Measurements from ENCODE around the gene NRCAM.

Gene NRCAM

DNA sequence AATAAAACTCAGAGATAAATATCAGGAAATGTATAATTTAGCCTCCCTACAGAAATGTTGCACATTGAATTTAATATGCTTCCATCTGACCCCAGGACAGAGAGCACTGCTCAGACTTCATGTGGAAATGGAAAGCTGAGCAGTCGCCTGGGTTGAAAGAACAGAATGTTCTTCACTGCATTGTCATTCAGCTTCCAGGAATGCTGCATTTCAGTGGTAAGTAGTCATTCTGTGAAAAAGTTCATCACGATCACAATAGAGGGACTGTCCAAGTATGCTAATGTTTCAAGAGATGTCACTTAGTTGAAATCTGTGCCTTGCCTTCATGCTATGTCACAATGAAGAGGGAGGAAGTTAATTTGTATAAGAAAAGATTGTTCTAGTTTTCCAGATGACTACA lies 147.3 kb downstream of the NRCAM start:
- no peak for DNase-seq (ENCODE audit: low read depth)

DNA sequence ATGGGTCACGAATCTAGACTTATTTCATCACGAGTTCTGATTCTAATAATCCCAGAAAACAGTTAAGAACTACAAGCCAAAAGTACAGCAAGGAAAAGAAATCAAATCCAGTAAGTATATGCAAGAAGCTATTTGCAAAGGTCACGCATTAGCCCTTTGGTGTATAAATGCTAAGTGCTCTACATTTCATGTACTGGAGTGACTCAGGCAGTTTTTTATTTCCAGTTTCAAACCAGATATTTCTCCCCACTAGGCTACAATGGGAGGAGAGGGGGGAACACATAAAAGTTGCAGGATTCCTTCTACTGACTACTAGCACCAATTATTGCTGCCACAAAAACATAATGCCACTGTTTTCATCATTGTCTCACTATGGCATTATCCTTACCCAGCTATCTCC lies 148.0 kb downstream of the NRCAM start:
- DNase-seq (ENCODE audit: low read depth): no peak

DNA sequence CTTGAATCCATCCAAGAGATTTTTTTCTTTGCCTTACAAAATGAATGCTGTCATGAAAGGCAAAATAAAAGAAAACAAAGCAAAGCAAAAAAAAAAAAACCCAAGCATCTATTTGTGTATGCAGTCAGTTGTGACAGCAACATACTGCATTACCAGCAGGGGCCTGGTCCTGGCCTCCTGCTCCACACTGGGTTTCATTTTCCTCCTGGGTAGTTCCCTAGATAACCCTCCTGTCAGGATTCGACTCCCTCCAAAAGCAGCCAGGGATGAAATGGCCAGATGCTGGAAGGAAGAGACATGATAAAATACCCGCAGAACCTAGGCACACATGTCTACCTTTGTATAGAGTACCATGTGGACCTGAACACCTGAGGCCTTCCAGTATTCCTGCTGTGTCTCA lies 148.6 kb downstream of the NRCAM start:
- DNase-seq (ENCODE audit: low read depth): no peak

DNA sequence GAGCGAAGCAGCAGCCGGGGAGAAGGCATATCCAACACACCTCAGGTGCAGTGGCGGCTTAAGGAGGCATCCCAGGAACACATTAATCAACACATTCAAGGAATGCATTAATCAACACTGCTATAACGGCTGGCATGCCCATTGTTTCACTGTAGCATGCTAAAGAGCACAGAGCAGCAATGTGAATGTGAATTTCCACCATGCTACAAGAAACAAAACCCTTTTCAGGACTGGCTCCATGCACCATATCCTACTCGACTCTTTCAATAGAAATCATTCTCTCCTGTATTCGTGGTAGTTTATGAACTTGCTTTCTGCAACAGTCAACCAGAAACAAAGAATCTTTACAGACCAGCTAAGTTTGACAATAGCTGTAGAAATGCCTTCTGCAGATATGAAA lies 149.0 kb downstream of the NRCAM start:
- no peak for DNase-seq (ENCODE audit: low read depth)

DNA sequence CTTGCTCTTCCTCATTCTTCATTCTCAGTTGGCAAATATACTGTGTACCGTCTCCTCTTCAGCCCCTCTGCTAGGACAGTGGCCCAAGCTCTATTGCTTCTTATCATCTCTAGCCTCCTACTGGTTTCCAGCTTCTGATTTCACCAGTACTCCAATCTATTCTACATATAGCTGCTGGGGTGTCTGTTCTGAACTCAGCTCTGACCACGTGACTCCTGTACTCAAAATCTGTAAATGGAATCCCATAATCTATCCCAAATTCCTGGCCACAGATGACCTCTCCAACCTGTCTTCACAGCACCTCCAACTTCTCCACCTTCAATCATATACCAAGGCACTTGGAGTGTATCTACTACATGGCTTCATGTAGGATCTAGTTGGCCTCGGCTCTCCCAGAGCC lies 152.9 kb downstream of the NRCAM start:
- no peak for DNase-seq (ENCODE audit: low read depth)

DNA sequence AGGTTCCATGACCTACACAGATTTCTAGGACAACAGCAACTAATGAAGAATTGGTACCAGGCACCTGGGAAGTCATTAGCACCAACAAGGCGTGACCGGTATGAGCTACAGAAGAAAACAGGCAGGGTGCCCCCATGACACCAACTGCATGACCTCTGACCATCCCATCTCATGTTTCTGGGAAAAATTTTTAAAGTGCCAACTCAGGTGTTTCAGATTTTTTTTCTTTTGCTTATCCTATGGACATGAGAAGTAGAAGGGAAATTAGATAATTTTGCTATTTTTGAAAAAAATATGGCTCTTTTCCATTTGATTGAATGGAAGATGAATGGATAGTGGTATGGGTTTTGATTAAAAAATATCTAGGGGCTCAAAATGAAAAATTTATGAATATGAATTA lies 154.8 kb downstream of the NRCAM start:
- DNase-seq (ENCODE audit: low read depth): no peak

DNA sequence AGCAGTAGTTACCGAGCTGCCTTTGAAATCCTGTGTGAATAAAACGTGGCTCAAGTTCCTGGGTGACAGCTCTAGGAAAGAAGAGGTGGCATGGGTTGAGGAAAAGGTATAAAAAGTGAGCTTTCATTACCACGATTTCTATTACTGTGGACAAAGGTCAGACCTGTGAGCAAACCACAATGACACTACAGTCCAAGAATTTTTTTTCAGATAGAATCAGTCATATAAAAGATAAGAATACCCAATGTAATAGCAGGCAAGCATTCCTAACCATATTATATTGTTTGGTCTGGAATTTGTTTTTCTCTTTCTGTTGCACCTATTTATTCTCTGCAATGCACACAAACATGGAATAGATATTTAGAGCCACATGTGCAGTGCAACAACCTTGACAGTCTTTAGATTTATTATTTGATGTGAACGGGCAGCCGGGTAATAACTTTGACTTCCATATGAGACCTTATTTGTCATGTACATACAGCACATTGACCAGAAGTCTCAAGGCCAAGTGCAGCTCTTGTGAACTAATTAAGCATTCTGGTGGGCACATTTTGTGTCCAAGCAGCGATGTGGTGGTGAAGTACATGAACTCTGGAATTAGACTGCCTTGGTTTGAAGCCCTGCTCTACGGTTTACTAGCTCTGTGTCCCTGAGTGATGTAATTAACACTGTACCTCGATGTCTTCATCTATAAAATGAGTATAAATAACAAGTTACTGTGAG lies 156.8 kb downstream of the NRCAM start:
- DNase-seq (ENCODE audit: low read depth): no peak

DNA sequence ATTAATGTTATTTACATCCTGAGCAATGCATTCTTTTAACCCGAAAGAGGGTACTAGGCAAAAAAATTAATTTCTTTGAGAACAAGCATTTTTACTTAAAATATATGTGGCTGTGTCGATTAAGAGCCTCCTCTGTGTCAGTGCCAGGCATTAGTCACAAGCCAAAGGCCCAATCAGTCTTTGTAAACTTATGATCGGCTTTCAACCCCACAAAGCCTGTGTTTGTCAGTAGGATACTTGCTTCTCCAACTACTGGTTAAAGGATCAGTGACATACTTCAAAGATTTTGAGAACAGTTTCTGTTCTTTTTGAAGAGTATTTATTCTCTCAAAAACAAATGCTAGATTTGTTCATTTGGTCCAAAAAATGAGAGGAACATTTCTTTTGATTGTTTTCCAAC lies 159.3 kb downstream of the NRCAM start:
- DNase-seq (ENCODE audit: low read depth): no peak

DNA sequence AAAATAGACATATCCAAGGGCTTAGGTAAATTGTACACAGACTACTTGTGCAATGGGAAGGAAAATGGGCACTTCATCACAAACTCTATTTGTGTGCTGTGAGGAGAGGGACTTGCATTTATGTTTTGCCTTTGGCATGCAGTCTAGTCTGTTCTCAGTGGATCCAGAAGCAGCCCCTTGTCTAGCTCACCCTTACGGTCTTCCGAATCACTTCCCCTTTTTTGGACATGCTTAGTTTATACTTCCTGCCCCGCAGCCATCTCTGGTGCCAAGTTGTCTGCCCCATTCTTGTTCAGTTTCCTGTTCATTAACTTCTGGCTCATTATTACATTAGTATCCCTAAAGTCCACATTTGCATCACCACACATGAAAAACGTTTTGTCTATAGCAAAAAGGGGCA lies 161.6 kb downstream of the NRCAM start:
- DNase-seq (ENCODE audit: low read depth): no peak

DNA sequence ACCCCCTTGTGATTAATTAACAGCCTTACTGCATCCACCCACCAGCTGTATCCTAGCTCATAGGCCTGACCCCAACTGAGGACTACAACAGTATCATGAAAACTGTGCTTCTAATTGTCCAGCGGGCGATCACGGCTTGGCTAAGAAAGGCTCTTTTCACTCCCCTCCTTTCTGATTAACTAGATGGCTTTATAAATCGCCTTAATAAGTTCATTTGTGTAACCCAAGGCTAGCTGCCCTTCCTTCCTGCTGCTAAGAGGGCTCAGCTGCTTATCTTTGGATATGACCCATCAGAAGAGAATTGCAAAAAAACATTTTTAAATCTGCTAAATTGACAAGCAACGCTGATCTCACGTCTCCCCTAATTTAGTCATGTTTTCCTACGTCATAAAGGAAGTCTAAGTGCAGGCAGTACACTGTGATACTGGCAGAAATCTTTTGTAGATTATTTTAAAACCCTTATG lies 163.1 kb downstream of the NRCAM start:
- DNase-seq (ENCODE audit: low read depth): no peak

DNA sequence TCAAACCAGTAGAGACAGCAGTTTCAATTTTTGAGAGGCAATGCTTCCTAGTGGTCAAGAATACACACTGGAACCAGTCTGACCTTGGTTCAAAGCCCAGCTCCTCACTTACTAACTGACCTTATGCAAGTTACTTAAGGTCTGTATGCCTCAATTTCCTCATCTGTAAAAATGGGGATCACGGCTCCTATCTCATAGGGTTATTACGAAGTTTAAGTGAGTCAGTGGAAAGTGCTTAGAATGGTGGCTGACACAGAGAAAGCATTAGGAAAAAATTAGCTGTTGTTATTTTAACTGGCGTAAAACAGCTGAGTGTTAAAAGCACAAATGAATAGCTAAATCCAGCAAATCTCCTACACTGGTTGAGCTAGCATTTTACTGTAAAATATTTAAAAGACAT lies 163.7 kb downstream of the NRCAM start:
- no peak for DNase-seq (ENCODE audit: low read depth)

DNA sequence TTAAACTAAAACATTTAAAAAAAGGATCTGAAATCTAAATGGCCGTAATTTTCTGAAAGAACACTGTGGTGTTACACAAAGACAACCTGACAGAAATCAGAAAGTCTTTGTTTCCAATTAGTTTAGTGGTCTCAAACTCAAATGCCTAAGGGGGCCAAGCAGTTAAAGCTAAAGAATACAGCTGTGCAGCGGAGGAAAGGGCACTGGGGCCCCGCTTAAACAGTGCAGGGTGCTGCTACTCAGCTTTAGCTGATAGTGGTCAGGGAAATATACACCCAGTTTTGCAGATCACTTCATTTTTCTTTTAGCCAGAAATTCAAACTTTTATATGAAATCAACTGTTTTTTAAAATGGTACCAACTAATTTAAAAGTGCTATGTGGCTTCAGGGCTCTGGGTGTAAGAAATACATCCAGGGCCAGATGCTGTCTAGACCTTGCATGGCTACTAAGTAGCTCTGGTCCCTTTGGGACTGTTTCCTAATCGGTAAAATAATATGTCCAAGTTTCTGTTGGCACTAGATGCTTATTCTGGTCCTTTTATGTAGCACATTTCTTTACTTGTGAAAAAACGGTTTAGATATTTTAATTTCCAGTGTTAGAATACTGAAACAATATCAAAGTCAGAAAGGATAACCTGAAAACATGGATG lies 164.3 kb downstream of the NRCAM start:
- DNase-seq (ENCODE audit: low read depth): no peak

DNA sequence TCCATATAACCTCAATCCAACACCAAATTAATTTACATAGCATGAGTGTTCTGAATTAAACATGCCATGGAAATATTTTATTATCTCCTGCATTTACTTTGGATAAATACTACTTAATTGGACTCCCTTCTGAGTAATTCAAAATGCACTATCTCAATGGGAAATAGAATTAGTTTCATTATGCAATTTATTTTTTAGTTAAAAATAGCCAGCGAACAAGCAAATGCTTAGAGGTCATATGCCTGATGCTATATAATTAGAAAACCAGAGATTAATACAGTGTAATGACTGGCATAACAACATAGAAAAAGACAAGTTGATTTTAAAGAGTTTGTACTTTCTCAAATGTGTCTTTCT lies 165.1 kb downstream of the NRCAM start:
- no peak for DNase-seq (ENCODE audit: low read depth)

DNA sequence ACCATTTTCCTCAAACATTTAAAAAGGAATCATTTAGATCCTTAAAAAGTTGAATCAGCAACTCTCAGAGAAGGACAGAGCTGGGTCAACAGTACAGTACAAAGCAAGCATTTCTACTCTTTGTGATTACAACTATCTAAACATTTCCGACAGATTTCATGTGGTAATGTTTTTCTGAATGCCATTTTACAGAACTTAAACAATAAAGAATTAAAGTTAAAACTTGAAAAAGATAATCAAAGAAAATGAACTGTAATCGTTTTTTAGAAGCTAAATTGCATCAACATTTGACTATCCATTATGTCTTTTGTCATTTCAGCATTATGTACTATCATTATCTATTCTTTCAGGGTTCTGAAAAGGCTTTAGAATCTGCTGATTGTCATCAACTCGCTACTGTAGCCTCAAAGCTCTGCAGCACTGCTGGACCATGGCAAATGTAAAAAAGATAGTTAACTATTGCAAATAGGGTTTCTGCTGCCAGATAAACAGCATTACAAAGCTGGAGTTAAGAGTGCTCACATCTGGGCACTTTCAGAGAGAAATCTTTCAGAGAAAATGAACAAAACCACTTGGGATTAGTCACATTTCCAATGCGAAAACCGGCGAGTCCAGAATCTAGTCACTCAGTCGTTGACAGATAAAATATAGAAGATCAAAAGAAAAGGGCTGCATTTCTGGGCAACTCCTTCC lies 165.6 kb downstream of the NRCAM start:
- no peak for DNase-seq (ENCODE audit: low read depth)

DNA sequence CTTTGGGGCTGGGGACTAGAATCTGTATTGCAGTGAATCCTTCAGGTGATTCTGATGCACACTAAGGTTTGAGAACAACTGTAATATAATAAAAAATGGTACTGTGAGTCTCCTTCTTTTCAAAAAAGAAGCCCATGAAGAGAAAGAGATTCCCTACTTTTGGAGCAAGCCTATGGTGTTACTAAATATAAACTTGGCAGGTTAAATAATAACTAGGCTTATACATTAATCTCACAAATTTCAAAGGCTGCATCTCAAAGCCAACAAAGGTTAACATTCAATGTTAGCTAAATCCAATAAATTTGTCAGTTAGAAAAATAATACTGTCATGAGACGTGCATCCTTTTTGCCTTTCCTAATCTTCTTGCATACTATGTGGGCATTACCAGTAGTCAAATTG lies 166.4 kb downstream of the NRCAM start:
- no peak for DNase-seq (ENCODE audit: low read depth)

DNA sequence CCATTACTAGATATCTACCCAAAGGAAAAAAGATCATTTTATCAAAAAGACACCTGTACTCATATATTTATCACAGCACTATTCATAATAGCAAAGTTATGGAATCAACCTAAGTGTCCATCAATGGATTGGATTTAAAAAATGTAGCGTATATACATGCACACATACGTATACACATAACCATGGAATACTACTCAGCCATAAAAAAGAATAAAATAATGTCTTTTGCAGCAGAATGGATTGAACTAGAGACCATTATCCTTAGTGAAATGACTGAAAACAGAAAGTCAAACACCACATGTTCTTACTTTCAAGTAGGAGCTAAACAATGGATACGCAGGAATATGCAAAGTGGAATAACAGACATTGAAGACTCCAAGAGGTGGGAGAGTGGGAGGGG lies 168.4 kb downstream of the NRCAM start:
- DNase-seq (ENCODE audit: low read depth): no peak

DNA sequence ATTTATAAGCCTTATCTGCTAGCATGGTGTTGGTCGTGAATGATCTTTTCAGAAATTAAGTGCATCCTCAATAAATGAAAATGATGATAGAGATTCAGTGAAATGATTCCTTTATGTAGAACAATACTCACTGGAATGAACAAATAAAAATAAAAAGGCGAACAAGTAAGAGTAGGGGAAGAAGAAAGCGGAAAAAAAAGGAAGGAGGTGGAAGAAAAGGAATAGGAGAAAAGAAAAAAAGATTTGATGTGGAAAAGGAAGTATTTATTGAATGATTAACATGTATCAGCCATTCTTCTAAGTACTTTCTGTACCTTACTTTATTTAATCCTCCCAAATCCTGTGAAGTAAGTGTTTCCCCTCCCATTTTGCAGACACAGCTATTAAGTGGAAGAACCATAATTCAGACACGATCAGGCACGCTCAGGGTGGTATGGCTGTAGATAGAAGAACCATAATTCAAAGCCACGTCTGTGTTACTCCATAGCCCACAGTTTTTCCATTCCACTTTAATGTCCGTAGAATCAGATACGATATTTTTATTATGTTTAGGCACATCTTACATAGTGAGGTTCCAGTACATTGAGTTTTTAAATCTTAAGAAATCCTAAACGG lies 169.8 kb downstream of the NRCAM start:
- DNase-seq (ENCODE audit: low read depth): no peak

DNA sequence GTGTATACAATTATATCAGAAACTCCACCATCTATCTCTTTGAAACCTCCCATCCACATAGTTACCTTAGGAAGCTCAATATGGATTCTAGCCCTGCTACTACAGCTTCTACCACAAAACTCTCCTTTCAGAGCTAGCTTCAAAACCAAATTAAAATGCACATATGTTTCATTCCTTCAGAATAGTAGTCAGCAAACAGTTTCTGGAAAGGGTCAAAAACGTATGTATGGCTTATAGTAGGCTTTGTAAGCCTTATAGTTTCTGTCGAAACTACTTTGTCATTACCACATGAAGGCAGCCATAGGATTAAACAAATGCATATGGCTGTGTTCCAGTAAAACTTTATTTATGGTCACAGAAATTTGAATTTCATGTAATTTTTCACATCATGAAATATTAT lies 170.5 kb downstream of the NRCAM start:
- no peak for DNase-seq (ENCODE audit: low read depth)

DNA sequence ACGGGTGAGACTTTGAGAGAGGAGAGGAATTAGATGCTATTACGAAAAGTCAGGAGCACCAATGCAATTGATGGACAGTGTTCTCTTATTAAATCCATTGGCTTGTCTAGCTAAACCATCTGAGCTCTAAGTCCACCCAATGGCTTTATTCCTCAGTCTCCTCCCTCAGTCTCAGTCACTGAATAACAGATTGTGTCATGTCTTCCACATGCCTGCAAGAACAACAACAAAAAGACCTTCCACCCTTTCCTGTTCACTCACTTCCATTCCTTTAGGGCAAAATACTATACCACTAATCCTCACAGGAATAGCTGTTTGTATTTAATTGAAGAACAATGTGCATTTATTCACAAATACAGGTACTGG lies 171.2 kb downstream of the NRCAM start:
- no peak for DNase-seq (ENCODE audit: low read depth)

DNA sequence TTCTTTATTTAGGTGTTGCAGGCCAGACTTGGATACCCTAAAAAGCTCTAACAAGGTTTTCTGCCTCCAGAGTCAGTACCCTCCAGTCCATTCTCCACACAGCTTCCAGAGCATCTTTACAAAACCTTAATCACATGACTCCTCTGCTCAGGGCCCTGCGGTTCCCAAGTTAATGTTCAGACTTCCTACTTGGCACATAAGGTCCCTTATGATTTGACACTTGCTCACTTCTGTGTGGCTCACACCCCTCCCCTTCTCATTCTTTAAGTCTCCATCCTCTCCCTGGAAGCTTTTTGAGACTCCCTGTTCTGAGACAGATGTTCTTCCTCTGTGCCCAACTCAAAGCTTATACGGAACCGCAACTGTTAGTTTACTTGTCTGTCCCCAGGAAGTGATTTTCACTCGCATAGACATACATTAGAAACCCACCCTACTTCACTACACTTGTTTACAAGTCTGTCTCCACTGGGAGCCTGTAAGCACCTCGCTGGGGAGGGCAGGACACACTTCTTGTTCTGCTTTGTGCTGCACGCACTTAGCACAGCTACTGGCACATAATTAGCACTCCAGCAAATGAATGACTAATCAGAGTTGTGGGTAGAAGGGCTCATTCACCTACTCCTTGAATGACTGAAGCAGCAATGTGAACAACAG lies 171.8 kb downstream of the NRCAM start:
- no peak for DNase-seq (ENCODE audit: low read depth)

DNA sequence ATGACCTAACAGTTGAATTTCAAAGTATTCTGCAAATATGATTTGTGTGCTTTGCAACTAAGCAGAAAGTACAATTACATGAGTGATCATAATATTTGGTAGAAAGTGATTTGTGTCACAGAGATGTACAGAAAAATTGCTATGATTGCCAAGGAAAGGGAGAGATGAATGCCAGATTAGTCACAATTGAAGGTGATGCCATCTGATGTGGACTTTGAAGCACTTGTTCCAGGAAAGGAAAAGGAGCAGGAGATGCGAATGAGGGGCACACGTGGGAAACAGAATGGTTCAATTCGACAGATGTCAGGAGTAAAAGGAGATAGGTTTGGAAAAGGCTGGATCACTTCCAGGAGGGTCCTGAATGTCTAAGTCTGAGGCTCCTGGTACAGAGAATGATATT lies 173.0 kb downstream of the NRCAM start:
- DNase-seq (ENCODE audit: low read depth): no peak

DNA sequence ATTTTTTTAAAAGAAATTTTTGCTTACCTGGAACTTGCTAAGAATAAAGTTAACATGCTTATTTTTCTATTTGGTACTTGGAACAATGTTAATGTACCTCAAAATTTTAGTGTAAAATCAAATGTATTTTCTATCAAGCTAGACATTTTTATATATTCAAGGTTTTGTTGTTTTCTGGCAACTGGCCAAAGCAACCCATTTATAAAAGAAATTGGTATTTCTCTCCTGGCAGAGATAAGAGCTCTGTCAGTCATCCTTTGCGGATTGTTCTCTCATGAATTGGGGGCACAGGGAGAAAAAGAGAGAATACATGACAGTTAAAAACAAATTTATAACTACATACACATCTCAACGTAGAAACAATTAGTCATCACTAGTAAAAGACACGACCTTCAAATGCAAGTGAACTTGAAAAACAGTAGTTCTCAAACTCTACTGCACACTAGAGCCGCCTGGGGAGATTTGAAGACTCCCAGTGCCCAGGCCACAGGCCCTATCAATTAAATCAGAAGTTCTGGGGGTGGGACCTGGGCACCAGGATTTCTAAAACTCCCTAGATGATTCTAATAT lies 173.7 kb downstream of the NRCAM start:
- no peak for DNase-seq (ENCODE audit: low read depth)

Data from T follicular helper cell (primary cell).